OCI-M2 (cell line): ENCODE results near the gene RPS6KA4.
A peak's percentile ranks its signal among the peaks of the same experiment; 100 is the strongest.

ENCODE experiments used
- DNase-seq: peaks from one replicate; lab custom pipeline; 2025; ENCODE audit not compliant: unreplicated experiment; lab: John Stamatoyannopoulos, UW

RPS6KA4 gene

GRCh38 chr11:64324692-64325469, 34.1 kb upstream of the RPS6KA4 start:
- DNase-seq: no peak

GRCh38 chr11:64327375-64327774, 31.6 kb upstream of the RPS6KA4 start:
- no peak for DNase-seq

GRCh38 chr11:64327993-64328392, 31.0 kb upstream of the RPS6KA4 start:
- no peak for DNase-seq

DNA sequence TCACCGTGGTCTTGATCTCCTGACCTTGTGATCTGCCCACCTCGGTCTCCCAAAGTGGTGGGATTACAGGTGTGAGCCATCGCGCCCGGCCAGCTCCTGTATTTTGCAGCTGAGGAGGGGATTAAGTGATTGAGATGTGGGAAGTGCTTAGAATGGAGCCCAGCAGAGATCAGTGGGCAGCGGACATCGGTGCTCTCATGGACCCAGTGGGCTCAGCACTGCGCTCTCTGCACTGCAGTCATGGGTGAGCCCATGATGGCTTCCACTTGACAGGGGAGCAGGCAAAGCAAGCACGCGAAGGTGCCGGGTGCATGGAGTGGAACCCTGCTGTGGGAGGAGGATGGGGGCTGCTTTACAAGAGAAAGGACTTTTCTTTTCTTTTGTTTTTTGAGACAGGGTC, 28.1 kb upstream of the RPS6KA4 start:
- DNase-seq: no peak

DNA sequence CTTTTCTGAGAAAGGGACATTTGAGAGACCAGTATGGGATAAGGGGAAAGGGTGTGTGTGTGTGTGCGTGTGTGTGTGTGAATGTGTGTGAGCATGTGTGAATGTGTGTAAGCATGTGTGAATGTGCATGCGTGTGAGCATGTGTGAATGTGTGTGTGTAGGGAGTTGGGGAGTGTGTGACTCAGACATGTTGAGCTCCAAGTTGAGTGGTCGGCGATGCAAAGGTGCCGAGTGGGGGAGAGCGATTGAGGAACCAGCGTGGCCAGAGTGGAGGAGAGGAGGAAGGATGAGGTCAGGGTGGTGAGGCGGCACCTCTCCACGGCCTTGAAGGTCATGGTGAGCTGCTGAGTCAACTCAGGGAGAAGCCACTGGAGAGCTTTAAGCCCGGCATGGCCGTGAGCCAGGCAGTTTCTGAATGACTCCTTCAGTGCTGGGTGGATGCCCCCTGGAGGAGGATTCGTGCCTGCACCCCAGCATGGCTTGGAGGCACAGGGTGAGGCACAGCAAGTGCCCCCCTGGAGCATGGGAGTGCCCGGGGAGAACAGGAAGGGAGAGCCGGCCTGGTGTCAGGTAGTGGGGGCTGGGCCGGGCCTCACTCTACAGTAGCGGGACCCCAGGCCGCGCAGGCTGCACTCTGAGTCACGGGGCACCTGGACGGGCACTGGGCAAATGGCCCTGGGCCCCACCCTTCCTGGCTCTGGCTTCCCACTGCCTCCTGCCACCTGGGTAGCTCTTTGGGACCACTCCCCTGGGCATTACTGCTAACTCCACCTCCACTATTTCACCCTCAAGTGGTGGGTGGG, 27.2 kb upstream of the RPS6KA4 start:
- DNase-seq: no peak

DNA sequence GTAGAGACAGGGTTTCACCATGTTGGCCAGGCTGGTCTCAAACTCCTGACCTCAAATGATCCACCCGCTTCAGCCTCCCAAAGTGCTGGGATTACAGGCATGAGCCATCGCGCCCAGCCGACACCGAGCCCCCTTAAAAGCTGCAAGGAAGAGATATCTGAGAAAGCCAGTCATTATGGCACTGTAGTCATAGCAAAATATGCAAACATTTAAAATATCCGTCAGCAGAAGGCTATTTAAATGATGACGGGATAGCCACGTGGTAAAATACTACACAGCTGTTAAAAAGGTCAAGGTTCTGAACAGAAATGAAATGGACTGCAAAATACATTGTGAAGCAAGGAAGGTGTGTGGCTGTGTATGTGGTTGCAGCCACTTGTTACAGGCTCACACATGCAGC, 25.4 kb upstream of the RPS6KA4 start:
- no peak for DNase-seq

DNA sequence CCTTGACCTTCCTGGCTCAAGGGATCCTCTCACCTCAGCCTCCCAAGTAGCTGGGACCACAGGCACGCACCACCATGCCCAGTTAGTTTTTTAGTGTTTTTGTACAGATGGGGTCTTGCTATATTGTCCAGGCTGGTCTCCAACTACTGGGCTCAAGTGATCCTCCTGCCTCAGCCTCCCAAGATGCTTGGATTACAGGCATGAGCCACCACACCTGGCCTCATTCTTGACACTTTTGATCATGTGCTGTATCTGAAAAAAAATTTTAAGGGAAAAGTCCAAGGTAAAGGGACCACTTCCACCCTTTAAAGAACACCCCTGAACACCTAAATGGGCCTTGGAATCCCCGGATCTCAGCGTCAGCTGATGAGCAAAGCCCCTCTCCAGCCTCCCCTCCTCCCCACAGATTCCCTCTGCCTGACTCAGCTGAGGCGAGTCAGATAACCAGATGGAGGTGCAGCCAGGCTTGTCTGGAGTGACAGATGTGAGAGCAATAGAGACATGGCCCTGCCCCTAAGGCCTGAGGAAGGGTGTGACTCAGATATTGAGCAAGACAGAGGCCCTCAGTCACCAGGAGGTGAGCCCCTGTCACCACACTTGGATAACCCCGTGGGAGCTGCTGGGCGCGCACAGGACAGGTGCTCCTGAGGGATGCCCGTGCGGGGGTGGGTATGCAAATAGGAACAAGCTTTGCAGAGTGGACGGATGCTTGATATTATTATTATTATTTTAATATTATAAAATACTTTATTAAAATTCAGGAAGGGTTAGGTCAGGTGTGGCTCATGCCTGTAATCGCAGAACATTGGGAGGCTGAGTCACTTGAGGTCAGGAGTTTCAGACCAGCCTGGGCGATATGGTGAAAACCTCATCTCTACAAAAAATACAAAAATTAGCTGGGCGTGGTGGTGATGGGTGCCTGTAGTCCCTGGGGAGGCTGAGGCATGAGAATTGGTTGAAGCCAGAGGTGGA, 23.9 kb upstream of the RPS6KA4 start:
- DNase-seq: peak; percentile 54

- no peak for DNase-seq
Measured at GRCh38 chr11:64337538-64338249, 21.3 kb upstream of the RPS6KA4 start.

- no peak for DNase-seq
Measured at GRCh38 chr11:64338716-64339115, 20.2 kb upstream of the RPS6KA4 start.

DNA sequence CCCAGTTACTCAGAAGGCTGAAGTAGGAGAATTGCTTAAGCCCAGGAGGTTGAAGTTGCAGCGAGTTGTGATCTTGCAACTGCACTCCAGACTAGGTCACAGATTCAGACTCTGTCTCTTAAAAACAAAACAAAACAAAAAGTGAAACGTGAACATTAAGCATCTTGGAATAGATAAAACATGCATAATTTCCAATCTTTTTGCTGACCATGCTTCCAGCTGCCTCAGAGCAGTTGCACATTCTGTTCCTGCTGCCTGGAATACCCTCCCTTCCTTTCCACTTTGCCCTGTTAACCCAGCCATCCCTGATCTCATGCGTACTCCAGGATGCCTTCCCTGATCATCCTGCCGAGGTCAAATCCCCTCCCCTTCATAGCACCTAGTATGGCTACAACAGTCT, 19.7 kb upstream of the RPS6KA4 start:
- DNase-seq: no peak

GRCh38 chr11:64339754-64340408, 19.1 kb upstream of the RPS6KA4 start, which contains the start of gene CCDC88B:
CCDC88B (plus strand) TSS chr11:64340204; CDS start chr11:64340267, 63 bp downstream.
- DNase-seq: no peak

DNA sequence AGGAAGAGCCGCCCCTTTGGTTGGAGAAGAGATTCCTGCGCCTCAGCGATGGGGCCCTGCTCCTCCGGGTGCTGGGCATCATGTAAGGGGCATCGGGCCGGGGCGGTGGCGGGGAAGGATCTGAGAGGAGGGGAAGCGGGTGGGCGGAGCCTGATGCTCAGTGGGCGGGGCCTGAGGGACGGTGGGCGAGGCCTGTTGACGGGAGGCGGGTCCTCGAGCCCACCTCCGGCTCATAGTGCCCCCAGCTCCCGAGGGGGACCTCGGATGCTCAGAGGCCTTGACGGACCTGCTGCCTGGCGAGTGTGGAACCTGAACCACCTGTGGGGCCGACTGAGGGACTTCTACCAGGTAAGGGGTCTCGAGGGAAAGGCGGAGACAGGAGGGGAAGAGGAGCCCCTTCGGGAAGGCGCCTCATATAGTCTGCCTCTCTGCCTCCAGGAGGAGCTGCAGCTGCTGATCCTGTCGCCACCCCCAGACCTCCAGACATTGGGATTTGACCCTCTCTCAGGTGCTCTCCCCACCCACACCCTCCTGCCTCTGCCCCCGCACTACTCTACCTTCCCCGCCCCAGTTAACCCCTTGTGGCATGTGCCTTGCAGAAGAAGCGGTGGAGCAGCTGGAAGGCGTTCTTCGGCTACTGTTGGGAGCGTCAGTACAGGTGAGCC, 18.2 kb upstream of the RPS6KA4 start:
- DNase-seq: no peak

DNA sequence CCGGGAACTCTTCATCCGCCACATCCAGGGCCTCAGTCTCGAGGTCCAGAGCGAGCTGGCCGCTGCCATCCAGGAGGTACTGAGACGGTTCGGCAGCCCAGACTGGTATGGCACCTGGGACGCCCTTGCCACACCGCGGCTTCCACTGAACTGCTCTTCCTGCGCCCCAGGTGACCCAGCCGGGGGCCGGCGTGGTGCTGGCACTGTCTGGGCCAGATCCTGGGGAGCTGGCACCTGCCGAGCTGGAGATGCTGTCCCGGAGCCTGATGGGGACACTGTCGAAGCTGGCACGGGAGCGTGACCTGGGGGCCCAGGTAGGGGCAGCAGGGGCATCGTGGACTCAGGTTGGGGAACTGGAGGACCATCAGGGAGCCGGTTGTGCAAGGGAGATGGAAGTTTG, 17.5 kb upstream of the RPS6KA4 start:
- DNase-seq: no peak

DNA sequence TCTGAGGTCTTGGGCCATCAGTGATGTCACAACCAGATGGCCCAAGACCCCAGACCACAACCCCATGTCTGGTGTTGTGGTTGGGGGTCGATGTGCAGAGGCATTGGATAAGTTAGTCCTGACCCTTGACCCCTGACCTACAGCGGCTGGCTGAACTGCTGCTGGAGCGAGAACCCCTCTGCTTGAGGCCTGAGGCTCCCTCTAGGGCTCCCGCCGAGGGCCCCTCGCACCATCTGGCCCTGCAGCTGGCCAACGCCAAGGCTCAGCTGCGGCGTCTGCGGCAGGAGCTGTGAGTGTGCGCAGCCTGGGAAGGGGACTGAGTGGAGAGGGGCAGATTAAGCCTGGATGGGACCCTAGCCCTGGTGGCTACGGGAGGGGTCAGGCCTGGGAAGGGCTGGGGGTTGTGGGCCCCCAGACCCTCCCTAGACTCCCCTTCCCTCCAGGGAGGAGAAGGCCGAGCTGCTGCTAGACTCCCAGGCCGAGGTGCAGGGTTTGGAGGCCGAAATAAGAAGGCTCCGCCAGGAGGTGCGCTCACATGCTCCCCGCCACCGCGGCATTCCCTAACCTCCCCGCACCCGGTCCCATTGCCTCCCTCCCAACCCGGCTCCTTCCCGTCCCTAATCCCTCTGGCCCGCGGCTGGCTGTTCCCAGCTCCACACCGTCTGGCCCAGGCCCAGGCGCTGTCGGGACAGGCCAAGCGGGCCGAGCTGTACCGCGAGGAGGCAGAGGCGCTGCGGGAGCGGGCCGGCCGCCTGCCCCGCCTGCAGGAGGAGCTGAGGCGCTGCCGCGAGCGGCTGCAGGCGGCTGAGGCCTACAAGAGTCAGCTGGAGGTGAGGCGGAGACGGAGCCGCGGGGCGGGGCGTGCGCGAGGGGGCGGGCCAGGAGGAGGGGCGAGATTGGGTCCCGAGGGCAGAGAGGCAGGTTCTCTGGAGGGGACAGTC, 16.8 kb upstream of the RPS6KA4 start:
- DNase-seq: no peak

- no peak for DNase-seq
Measured at GRCh38 chr11:64342869-64343745, 15.9 kb upstream of the RPS6KA4 start.

- DNase-seq: no peak
Measured at GRCh38 chr11:64343767-64344559, 15.0 kb upstream of the RPS6KA4 start.

DNA sequence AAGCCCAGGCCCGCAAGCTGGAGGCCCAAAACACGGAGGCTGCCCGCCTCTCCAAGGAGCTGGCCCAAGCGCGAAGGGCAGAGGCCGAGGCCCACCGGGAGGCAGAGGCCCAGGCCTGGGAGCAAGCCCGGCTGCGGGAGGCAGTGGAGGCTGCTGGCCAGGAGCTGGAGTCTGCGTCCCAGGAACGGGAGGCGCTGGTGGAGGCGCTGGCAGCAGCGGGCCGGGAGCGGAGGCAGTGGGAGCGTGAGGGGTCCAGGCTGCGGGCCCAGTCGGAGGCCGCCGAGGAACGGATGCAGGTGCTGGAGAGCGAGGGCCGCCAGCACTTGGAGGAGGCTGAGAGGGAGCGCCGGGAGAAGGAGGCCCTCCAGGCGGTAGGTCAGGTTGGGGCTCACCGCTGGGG, 14.2 kb upstream of the RPS6KA4 start:
- DNase-seq: no peak
